K562 (cell line): ENCODE data around the gene STPG4. TPM values are rescaled to one million over a fixed set of nuclear protein-coding genes. Genes with fewer than 3 reads are reported as not detected.

Experiments used
- ATF1 ChIP-seq, 2 experiments: fragments of 450-650 bp in 1 of 2; IDR thresholded peaks; 2 replicates each; pipeline ENCODE4 v1.6.1; 2016; ENCODE audit warnings: missing compliant biosample characterization in 1 of 2, missing genetic modification characterization in 1 of 2
- ATF7 ChIP-seq: fragments of 450-650 bp; IDR thresholded peaks from 2 replicates; pipeline ENCODE4 v1.7.1; 2014; ENCODE audit warnings: mild to moderate bottlenecking, moderate library complexity
- COPS2 ChIP-seq: fragments of 450-650 bp; conservative IDR thresholded peaks from 2 replicates; pipeline ENCODE4 v1.6.1; 2016; ENCODE audit warnings: mild to moderate bottlenecking, moderate library complexity
- CTBP1 ChIP-seq: fragments of 450-650 bp; IDR thresholded peaks from 2 replicates; pipeline ENCODE4 v1.6.1; 2016; ENCODE audit warnings: borderline replicate concordance
- CXXC5 ChIP-seq: fragments of 250-450 bp; sonication (Bioruptor Pico); IDR thresholded peaks from 2 replicates; pipeline ENCODE4 v1.8.0; 2022; ENCODE audit warnings: inconsistent platforms, mild to moderate bottlenecking, moderate library complexity
- ETV1 ChIP-seq: fragments of 450-650 bp; conservative IDR thresholded peaks from 2 replicates; pipeline ENCODE4 v1.6.1; 2016; ENCODE audit warnings: missing genetic modification characterization, control low read depth, low read depth, missing compliant biosample characterization
- GABPA ChIP-seq: fragments of 200-800 bp; sonication (Bioruptor generic); conservative IDR thresholded peaks from 2 replicates; pipeline ENCODE4 v1.6.1; 2016; ENCODE audit warnings: low read depth, missing genetic modification characterization, missing compliant biosample characterization
- IRF2 ChIP-seq: sonication (generic); formaldehyde crosslinking; IDR thresholded peaks from 2 replicates; pipeline ENCODE4 v1.8.1; 2022; ENCODE audit warnings: mild to moderate bottlenecking, missing genetic modification reagents
- NR2C1 ChIP-seq, 2 experiments: fragments of 450-650 bp; IDR thresholded peaks; 2 replicates each; pipeline ENCODE4 v1.6.1; 2017; ENCODE audit warnings: mild to moderate bottlenecking in 2 of 2, antibody characterized with exemption in 1 of 2, inconsistent platforms in 1 of 2, missing compliant biosample characterization in 1 of 2, missing genetic modification characterization in 1 of 2
- RFX5 ChIP-seq: IDR thresholded peaks from 2 replicates; pipeline ENCODE4 v1.6.1; 2011; ENCODE audit warnings: low read depth, mild to moderate bottlenecking, improper control_type of control experiment, low read length
- SP2 ChIP-seq: IDR thresholded peaks from 2 replicates; pipeline ENCODE4 v1.6.1; 2011; ENCODE audit warnings: mild to moderate bottlenecking, low read depth, low read length, moderate library complexity; ENCODE audit not compliant: poor library complexity, severe bottlenecking; ENCODE audit errors: extremely low read depth
- TAF9B ChIP-seq: fragments of 450-650 bp; IDR thresholded peaks from 2 replicates; pipeline ENCODE4 v1.6.1; 2018; ENCODE audit warnings: mild to moderate bottlenecking; ENCODE audit not compliant: partially characterized antibody
- XRCC3 ChIP-seq: fragments of 450-650 bp; IDR thresholded peaks from 2 replicates; pipeline ENCODE4 v1.6.1; 2017; ENCODE audit warnings: mild to moderate bottlenecking, moderate library complexity
- ZNF766 ChIP-seq: fragments of 200-800 bp; sonication (Bioruptor generic); conservative IDR thresholded peaks from 2 replicates; pipeline ENCODE4 v1.6.1; 2016; ENCODE audit warnings: missing genetic modification characterization, missing compliant biosample characterization
- polyA plus RNA-seq, 8 experiments: library from polyadenylated mRNA; depleted of rRNA in 4 of 8; stranded (reverse) in 5 of 8; unstranded in 3 of 8; fragments of >200 nt; fragmentation: Nextera tagmentation in 2 of 8; fragmentation: Illumina TruSeq in 1 of 8; extraction: Ambion mirVana in 2 of 8; extraction: Trizol in 1 of 8; gene quantifications; 2 replicates each; pipeline versions ENCODE4 v1.2.1 to v1.2.3, GENCODE V29; 2011 to 2014; ENCODE audit warnings: inconsistent platforms in 1 of 8, missing spikeins in 1 of 8
- total RNA-seq, 7 experiments: library from RNA; depleted of rRNA in 6 of 7; stranded (reverse); fragments of >200 nt in 6 of 7; fragmentation: Illumina TruSeq in 2 of 7; extraction: Trizol in 2 of 7; gene quantifications; 2 replicates each; pipeline versions ENCODE4 v1.2.1 to v1.2.3, GENCODE V29; 2011 to 2021; ENCODE audit warnings: low replicate concordance in 1 of 7
- TF ChIP-seq, protein P1 (sequence below): fragments of 250-450 bp; sonication (Bioruptor Pico); IDR thresholded peaks from 2 replicates; pipeline ENCODE4 v1.8.0; 2021; ENCODE audit warnings: moderate library complexity, mild to moderate bottlenecking, inconsistent platforms
- TF ChIP-seq, protein P2 (sequence below): sonication (generic); formaldehyde crosslinking; IDR thresholded peaks from 2 replicates; pipeline ENCODE4 v1.8.0; 2022; ENCODE audit warnings: mild to moderate bottlenecking, missing genetic modification reagents
- TF ChIP-seq, protein P3 (sequence below): fragments of 450-650 bp; formaldehyde crosslinking; IDR thresholded peaks from 2 replicates; pipeline ENCODE4 v1.4.0; 2020; ENCODE audit warnings: mild to moderate bottlenecking, moderate library complexity
- TF ChIP-seq, protein P4 (sequence below), 2 experiments: fragments of 150-350 bp in 1 of 2; IDR thresholded peaks; 2 replicates each; pipeline ENCODE4 v1.6.1; 2012 to 2016; ENCODE audit warnings: low read depth in 2 of 2, low read length in 2 of 2, mild to moderate bottlenecking in 1 of 2, moderate library complexity in 1 of 2
- TF ChIP-seq, protein P5 (sequence below): fragments of 450-650 bp; formaldehyde crosslinking; IDR thresholded peaks from 2 replicates; pipeline ENCODE4 v1.4.0; 2022; ENCODE audit warnings: missing genetic modification characterization
- TF ChIP-seq, protein P6 (sequence below): IDR thresholded peaks from 2 replicates; pipeline ENCODE4 v1.6.1; 2014; ENCODE audit warnings: antibody characterized with exemption

STPG4 gene
- total and polyA plus RNA-seq, 9 of the 15 experiments (the other 6 are each of a cell fraction or from before 2014, with no cell fraction given) = 0.10 to 0.68 (median 0.22) TPM; not detected in 6

DNA sequence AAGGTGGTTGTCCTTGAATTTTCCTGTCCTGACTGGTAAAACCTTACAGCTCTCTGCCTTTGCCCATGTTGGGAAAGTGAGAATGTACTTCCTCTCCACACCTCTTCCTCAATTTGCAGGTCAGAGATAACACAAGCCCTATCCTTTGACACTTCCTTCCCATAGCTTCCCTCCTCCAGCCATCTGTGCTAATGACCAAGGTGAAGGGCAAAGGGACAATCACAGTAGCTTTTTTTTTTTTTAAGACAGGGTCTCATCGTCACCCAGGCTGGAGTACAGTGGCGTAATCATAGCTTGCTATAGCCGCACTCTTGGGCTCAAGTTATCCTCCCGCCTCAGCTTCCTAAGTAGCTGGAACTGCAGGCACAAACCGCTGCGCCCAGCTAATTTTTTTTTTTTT lies 24.3 kb upstream of the STPG4 start (continued):
- TF ChIP-seq XRCC3 (no peak), ETV1 (tag) (peak; percentile 52), COPS2 (no peak), RFX5 (no peak), ZNF766 (CRISPR knock-in tag) (0 out of 2 replicates have a peak, but pooled peaks have one; percentile 26), SP2 (no peak), ATF7 (0 out of 2 replicates have a peak, but pooled peaks have one; percentile 21), CTBP1 (peak; percentile 92), GABPA (tag) (no peak), IRF2 (CRISPR knock-in tag) (no peak), TAF9B (no peak), ATF1 (CRISPR knock-in tag; IDR thresholded peaks at IDR 0.05) (no peak), ATF1 (tag; IDR thresholded peaks at IDR 0.05) (no peak), NR2C1 (IDR thresholded peaks at IDR 0.05) (peak; percentile 30; the same call in 1 of the 2 replicates), NR2C1 (tag; IDR thresholded peaks at IDR 0.05) (no peak; the same call in 1 of the 2 replicates), CXXC5 (peak; percentile 31; the same call in 1 of the 2 replicates)
- TF ChIP-seq, protein P1, sequence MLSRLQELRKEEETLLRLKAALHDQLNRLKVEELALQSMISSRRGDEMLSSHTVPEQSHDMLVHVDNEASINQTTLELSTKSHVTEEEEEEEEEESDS (CRISPR knock-in tag) = no peak
- TF ChIP-seq, protein P2, sequence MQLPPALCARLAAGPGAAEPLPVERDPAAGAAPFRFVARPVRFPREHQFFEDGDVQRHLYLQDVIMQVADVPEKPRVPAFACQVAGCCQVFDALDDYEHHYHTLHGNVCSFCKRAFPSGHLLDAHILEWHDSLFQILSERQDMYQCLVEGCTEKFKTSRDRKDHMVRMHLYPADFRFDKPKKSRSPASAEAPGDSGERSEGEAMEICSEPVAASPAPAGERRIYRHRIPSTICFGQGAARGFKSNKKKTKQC (CRISPR knock-in tag) = no peak
- TF ChIP-seq, protein P3, sequence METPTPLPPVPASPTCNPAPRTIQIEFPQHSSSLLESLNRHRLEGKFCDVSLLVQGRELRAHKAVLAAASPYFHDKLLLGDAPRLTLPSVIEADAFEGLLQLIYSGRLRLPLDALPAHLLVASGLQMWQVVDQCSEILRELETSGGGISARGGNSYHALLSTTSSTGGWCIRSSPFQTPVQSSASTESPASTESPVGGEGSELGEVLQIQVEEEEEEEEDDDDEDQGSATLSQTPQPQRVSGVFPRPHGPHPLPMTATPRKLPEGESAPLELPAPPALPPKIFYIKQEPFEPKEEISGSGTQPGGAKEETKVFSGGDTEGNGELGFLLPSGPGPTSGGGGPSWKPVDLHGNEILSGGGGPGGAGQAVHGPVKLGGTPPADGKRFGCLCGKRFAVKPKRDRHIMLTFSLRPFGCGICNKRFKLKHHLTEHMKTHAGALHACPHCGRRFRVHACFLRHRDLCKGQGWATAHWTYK (CRISPR knock-in tag) = no peak
- TF ChIP-seq, protein P4, sequence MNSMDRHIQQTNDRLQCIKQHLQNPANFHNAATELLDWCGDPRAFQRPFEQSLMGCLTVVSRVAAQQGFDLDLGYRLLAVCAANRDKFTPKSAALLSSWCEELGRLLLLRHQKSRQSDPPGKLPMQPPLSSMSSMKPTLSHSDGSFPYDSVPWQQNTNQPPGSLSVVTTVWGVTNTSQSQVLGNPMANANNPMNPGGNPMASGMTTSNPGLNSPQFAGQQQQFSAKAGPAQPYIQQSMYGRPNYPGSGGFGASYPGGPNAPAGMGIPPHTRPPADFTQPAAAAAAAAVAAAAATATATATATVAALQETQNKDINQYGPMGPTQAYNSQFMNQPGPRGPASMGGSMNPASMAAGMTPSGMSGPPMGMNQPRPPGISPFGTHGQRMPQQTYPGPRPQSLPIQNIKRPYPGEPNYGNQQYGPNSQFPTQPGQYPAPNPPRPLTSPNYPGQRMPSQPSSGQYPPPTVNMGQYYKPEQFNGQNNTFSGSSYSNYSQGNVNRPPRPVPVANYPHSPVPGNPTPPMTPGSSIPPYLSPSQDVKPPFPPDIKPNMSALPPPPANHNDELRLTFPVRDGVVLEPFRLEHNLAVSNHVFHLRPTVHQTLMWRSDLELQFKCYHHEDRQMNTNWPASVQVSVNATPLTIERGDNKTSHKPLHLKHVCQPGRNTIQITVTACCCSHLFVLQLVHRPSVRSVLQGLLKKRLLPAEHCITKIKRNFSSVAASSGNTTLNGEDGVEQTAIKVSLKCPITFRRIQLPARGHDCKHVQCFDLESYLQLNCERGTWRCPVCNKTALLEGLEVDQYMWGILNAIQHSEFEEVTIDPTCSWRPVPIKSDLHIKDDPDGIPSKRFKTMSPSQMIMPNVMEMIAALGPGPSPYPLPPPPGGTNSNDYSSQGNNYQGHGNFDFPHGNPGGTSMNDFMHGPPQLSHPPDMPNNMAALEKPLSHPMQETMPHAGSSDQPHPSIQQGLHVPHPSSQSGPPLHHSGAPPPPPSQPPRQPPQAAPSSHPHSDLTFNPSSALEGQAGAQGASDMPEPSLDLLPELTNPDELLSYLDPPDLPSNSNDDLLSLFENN (IDR thresholded peaks at IDR 0.05; ENCODE audit: low read depth in 2 of 2, low read length in 2 of 2) = no peak
- TF ChIP-seq, protein P5, sequence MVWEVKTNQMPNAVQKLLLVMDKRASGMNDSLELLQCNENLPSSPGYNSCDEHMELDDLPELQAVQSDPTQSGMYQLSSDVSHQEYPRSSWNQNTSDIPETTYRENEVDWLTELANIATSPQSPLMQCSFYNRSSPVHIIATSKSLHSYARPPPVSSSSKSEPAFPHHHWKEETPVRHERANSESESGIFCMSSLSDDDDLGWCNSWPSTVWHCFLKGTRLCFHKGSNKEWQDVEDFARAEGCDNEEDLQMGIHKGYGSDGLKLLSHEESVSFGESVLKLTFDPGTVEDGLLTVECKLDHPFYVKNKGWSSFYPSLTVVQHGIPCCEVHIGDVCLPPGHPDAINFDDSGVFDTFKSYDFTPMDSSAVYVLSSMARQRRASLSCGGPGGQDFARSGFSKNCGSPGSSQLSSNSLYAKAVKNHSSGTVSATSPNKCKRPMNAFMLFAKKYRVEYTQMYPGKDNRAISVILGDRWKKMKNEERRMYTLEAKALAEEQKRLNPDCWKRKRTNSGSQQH = no peak
- TF ChIP-seq, protein P6, sequence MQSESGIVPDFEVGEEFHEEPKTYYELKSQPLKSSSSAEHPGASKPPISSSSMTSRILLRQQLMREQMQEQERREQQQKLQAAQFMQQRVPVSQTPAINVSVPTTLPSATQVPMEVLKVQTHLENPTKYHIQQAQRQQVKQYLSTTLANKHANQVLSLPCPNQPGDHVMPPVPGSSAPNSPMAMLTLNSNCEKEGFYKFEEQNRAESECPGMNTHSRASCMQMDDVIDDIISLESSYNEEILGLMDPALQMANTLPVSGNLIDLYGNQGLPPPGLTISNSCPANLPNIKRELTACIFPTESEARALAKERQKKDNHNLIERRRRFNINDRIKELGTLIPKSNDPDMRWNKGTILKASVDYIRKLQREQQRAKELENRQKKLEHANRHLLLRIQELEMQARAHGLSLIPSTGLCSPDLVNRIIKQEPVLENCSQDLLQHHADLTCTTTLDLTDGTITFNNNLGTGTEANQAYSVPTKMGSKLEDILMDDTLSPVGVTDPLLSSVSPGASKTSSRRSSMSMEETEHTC = no peak
